ENCODE measurements around the gene KIF3A.

KIF3A gene

DNA sequence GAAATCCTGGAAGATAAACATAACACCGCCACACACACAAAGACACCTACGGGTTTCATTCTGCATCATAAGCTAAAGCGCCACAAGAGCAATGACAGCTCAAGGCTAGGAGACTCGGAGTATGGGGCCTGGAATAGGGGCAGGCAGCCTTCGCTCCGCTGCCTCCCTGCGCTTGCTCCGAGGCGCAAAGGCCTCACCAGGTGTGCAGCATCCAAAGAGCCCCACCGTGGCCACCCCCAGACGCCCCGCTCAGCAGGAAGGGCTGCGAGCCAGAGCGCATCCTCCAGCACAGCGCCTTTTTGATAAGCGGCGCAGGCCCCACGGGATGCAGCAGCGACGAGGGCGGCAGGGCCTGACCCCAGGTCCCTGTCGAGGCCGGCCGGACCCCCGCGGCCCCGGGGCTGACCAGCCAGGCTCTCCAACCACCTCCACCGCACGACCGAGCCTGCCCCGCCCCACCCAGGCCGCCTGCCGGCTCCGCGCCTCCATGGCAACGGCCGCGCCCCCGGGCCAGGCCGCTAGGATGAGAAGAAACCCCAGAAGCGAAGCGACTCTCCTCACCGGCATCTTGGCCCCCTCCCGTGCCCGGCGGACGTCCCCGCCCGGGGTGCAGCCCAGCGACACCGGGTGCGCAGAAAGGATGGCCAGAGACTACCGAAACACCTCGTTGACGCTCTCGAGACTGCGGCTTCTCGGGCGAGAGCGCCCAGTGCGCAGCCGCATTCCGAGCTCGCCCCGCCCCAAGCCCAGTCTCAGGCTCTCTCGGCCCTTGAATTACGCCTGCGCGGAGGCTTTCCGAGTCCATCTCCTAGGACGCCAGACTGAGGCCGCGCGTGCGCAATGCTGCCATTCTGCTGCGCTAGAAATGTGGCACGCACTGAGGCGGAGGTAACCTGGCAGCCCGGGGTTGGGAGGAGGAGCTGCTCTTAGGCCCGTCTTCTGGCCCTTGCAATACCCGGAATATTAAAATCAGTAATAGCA lies at the start of gene KIF3A (continued):
- TF ChIP-seq ZSCAN23 (tag by site-specific recombination; IDR thresholded peaks at IDR 0.05), result no peak
- peak; percentile 90 for TF ChIP-seq KLF9 (tag by site-specific recombination; IDR thresholded peaks at IDR 0.05; ENCODE audit: low read depth)
- no peak for TF ChIP-seq ZNF473 (tag by site-specific recombination; IDR thresholded peaks at IDR 0.05)
- TF ChIP-seq ZNF658 (tag by site-specific recombination; IDR thresholded peaks at IDR 0.05), result no peak
- TF ChIP-seq ZNF146 (tag by site-specific recombination; IDR thresholded peaks at IDR 0.05), result no peak
- TF ChIP-seq WT1 (tag by site-specific recombination; IDR thresholded peaks at IDR 0.05), result no peak
- no peak for TF ChIP-seq MZF1 (tag by site-specific recombination; IDR thresholded peaks at IDR 0.05; ENCODE audit: borderline replicate concordance)
- peak; percentile 80 for TF ChIP-seq KLF10 (tag by site-specific recombination; IDR thresholded peaks at IDR 0.05)
- no peak for TF ChIP-seq ZNF621 (tag by site-specific recombination; IDR thresholded peaks at IDR 0.05)
- peak; percentile 36; the same call in 1 of the 2 replicates for TF ChIP-seq KLF7 (tag by site-specific recombination; IDR thresholded peaks at IDR 0.05; ENCODE audit: borderline replicate concordance)
- peak; percentile 51; the same call in 1 of the 2 replicates for TF ChIP-seq SP3 (tag by site-specific recombination; IDR thresholded peaks at IDR 0.05)
- TF ChIP-seq YY1 (tag by site-specific recombination; IDR thresholded peaks at IDR 0.05), result 0 out of 2 replicates have a peak, but pooled peaks have one; percentile 59
- TF ChIP-seq ZNF426 (tag by site-specific recombination; IDR thresholded peaks at IDR 0.05), result no peak
- no peak for TF ChIP-seq ZNF571 (tag by site-specific recombination; IDR thresholded peaks at IDR 0.05)
- TF ChIP-seq, protein P1, sequence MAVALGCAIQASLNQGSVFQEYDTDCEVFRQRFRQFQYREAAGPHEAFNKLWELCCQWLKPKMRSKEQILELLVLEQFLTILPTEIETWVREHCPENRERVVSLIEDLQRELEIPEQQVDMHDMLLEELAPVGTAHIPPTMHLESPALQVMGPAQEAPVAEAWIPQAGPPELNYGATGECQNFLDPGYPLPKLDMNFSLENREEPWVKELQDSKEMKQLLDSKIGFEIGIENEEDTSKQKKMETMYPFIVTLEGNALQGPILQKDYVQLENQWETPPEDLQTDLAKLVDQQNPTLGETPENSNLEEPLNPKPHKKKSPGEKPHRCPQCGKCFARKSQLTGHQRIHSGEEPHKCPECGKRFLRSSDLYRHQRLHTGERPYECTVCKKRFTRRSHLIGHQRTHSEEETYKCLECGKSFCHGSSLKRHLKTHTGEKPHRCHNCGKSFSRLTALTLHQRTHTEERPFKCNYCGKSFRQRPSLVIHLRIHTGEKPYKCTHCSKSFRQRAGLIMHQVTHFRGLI (tag by site-specific recombination; IDR thresholded peaks at IDR 0.05), result peak; percentile 66; the same call in 1 of the 2 replicates
- TF ChIP-seq, protein P2, sequence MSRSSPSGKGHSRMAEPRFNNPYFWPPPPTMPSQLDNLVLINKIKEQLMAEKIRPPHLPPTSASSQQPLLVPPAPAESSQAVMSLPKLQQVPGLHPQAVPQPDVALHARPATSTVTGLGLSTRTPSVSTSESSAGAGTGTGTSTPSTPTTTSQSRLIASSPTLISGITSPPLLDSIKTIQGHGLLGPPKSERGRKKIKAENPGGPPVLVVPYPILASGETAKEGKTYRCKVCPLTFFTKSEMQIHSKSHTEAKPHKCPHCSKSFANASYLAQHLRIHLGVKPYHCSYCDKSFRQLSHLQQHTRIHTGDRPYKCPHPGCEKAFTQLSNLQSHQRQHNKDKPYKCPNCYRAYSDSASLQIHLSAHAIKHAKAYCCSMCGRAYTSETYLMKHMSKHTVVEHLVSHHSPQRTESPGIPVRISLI (tag by site-specific recombination; IDR thresholded peaks at IDR 0.05), result no peak
- no peak for TF ChIP-seq MEIS1 (CRISPR knock-in tag; IDR thresholded peaks at IDR 0.05; ENCODE audit: borderline replicate concordance)
- TF ChIP-seq, protein P3, sequence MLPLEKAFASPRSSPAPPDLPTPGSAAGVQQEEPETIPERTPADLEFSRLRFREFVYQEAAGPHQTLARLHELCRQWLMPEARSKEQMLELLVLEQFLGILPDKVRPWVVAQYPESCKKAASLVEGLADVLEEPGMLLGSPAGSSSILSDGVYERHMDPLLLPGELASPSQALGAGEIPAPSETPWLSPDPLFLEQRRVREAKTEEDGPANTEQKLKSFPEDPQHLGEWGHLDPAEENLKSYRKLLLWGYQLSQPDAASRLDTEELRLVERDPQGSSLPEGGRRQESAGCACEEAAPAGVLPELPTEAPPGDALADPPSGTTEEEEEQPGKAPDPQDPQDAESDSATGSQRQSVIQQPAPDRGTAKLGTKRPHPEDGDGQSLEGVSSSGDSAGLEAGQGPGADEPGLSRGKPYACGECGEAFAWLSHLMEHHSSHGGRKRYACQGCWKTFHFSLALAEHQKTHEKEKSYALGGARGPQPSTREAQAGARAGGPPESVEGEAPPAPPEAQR (tag by site-specific recombination; IDR thresholded peaks at IDR 0.05), result no peak
- TF ChIP-seq ZNF544 (tag by site-specific recombination; IDR thresholded peaks at IDR 0.05), result no peak
- TF ChIP-seq ZNF707 (tag by site-specific recombination; IDR thresholded peaks at IDR 0.05), result no peak
- no peak for TF ChIP-seq ZNF274 (IDR thresholded peaks at IDR 0.05; ENCODE audit: low read length)
- TF ChIP-seq ZNF274 (tag by site-specific recombination; IDR thresholded peaks at IDR 0.05; ENCODE audit: borderline replicate concordance), result no peak
- TF ChIP-seq ZFP37 (tag by site-specific recombination; IDR thresholded peaks at IDR 0.05), result 0 out of 2 replicates have a peak, but pooled peaks have one; percentile 34
- no peak for TF ChIP-seq RBAK (tag by site-specific recombination; IDR thresholded peaks at IDR 0.05)
- TF ChIP-seq OSR2 (tag by site-specific recombination; IDR thresholded peaks at IDR 0.05), result no peak
- TF ChIP-seq, protein P4, sequence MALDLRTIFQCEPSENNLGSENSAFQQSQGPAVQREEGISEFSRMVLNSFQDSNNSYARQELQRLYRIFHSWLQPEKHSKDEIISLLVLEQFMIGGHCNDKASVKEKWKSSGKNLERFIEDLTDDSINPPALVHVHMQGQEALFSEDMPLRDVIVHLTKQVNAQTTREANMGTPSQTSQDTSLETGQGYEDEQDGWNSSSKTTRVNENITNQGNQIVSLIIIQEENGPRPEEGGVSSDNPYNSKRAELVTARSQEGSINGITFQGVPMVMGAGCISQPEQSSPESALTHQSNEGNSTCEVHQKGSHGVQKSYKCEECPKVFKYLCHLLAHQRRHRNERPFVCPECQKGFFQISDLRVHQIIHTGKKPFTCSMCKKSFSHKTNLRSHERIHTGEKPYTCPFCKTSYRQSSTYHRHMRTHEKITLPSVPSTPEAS (tag by site-specific recombination; IDR thresholded peaks at IDR 0.05), result no peak
- no peak for TF ChIP-seq SETDB1 (IDR thresholded peaks at IDR 0.05; ENCODE audit: insufficient read length, low read length)
- no peak for TF ChIP-seq BCL11A (tag by site-specific recombination; IDR thresholded peaks at IDR 0.05; ENCODE audit: low read depth)
- TF ChIP-seq ZBTB7A (tag by site-specific recombination; IDR thresholded peaks at IDR 0.05; ENCODE audit: low read depth), result no peak
- no peak for TF ChIP-seq ZNF174 (tag by site-specific recombination; IDR thresholded peaks at IDR 0.05)
- no peak for TF ChIP-seq ZNF416 (tag by site-specific recombination; IDR thresholded peaks at IDR 0.05)
- no peak for TF ChIP-seq ZNF302 (tag by site-specific recombination; IDR thresholded peaks at IDR 0.05; ENCODE audit: low read depth)
- TF ChIP-seq ZBTB48 (tag by site-specific recombination; IDR thresholded peaks at IDR 0.05), result peak; percentile 29; the same call in 1 of the 2 replicates

All from HEK293 (cell line).